HepG2 (cell line): ENCODE results near the gene ABCD4. TPM values are rescaled to one million over a fixed set of nuclear protein-coding genes. Genes with fewer than 3 reads are reported as not detected.

Experiments used
- ATAC-seq: fragments of 200-7000 bp; cut with Tn5 transposase; 3 replicates; pipeline ENCODE4 v1.9.1; 2020; ENCODE audit warnings: mild to moderate bottlenecking, moderate library complexity
- BruUV-seq: library from RNA; stranded (reverse); fragments of 400-500 nt; replicated peaks from 2 replicates; lab custom pipeline; 2021; lab: Mats Ljungman, UMichigan
- CTCF ChIA-PET: fragments of 300-600 bp; formaldehyde crosslinking; extraction: SDS; loops from one replicate; lab custom pipeline; 2021; ENCODE audit warnings: low total read pairs, inconsistent platforms, low intra/inter-chr PET ratio; lab: Yijun Ruan, JAX
- POLR2A ChIA-PET: fragments of 350-600 bp; sonication (Branson Sonifier 250); formaldehyde crosslinking; loops from one replicate; lab custom pipeline; 2020; ENCODE audit warnings: antibody characterized with exemption, inconsistent platforms; lab: Yijun Ruan, JAX
- DNase-seq: peaks from one replicate; pipeline ENCODE4 v3.0.0-alpha.2; 2015; ENCODE audit warnings: low spot score
- FAIRE-seq: peaks from 3 replicates; lab custom pipeline; 2011; peaks lifted over from hg19 to GRCh38; lab: Jason Lieb, UNC
- H2AFZ ChIP-seq: one replicate; pipeline ENCODE4 v1.6.1; 2011; ENCODE audit warnings: low read length, inconsistent platforms
- H3K27ac ChIP-seq: fragments of 300-600 bp; 3 replicates; pipeline ENCODE4 v1.8.0; 2011; ENCODE audit warnings: mixed run types, mild to moderate bottlenecking, mixed read lengths, low read length, inconsistent platforms; ENCODE audit not compliant: insufficient read depth; ENCODE audit errors: extremely low read length
- H3K27me3 ChIP-seq, 2 experiments: fragments of 200-600 bp in 1 of 2; 2 replicates in 1 of 2; 3 replicates in 1 of 2; pipeline versions ENCODE4 v1.6.0 to v1.8.0; 2011; ENCODE audit warnings: low read length in 2 of 2, mild to moderate bottlenecking in 2 of 2, moderate library complexity in 2 of 2, inconsistent platforms in 1 of 2; ENCODE audit not compliant: insufficient read depth in 2 of 2, control insufficient read depth in 1 of 2
- H3K36me3 ChIP-seq, 2 experiments: fragments of 200-600 bp in 1 of 2; replicated peaks in 1 of 2; 2 replicates in 1 of 2; 3 replicates in 1 of 2; pipeline versions ENCODE4 v1.5.1 to v1.8.0; 2011; ENCODE audit warnings: low read length in 2 of 2, inconsistent platforms in 1 of 2; ENCODE audit not compliant: insufficient read depth in 2 of 2, control insufficient read depth in 1 of 2
- H3K4me1 ChIP-seq: 2 replicates; pipeline ENCODE4 v1.5.1; 2012; ENCODE audit warnings: low read length, inconsistent platforms; ENCODE audit not compliant: insufficient read depth
- H3K4me2 ChIP-seq: 2 replicates; pipeline ENCODE4 v1.6.0; 2011; ENCODE audit warnings: low read depth, low read length, inconsistent platforms
- H3K4me3 ChIP-seq, 3 experiments: fragments of 200-600 bp in 1 of 3; sonication (generic), shearing (Covaris generic) in 1 of 3; replicated peaks in 1 of 3; 2 replicates each; pipeline ENCODE4 v1.5.1; 2011 to 2016; ENCODE audit warnings: low read length in 3 of 3, inconsistent platforms in 2 of 3, low read depth in 2 of 3, mild to moderate bottlenecking in 2 of 3, control low read depth in 1 of 3, mixed read lengths in 1 of 3; ENCODE audit not compliant: insufficient read depth in 1 of 3
- H3K79me2 ChIP-seq: one replicate; pipeline ENCODE4 v1.6.1; 2011; ENCODE audit warnings: low read length, inconsistent platforms; ENCODE audit not compliant: insufficient read depth
- H3K9ac ChIP-seq: 2 replicates; pipeline ENCODE4 v1.6.0; 2011; ENCODE audit warnings: mild to moderate bottlenecking, low read depth, low read length, inconsistent platforms; ENCODE audit not compliant: insufficient read depth
- H3K9me3 ChIP-seq: 2 replicates; pipeline ENCODE4 v1.5.1; 2012; ENCODE audit warnings: mild to moderate bottlenecking, low read length
- H4K20me1 ChIP-seq: 2 replicates; pipeline ENCODE4 v1.6.0; 2011; ENCODE audit warnings: inconsistent platforms, mild to moderate bottlenecking, low read length, moderate library complexity; ENCODE audit not compliant: insufficient read depth
- CBX1 ChIP-seq: IDR thresholded peaks from one replicate; pipeline ENCODE4 v1.6.1; 2016; ENCODE audit warnings: antibody characterized with exemption, low read depth
- HOXA3 ChIP-seq: sonication (generic); formaldehyde crosslinking; IDR thresholded peaks from 2 replicates; pipeline ENCODE4 v1.5.0; 2020; ENCODE audit warnings: missing genetic modification reagents
- KDM5A ChIP-seq: fragments of 200-600 bp; sonication (generic); IDR thresholded peaks from 2 replicates; pipeline ENCODE4 v1.7.0; 2018; ENCODE audit warnings: antibody characterized with exemption, mild to moderate bottlenecking, low read length, borderline replicate concordance
- NFATC3 ChIP-seq: sonication (generic); formaldehyde crosslinking; IDR thresholded peaks from 2 replicates; pipeline ENCODE4 v1.5.1; 2020; ENCODE audit warnings: mild to moderate bottlenecking, missing genetic modification reagents
- NR2F2 ChIP-seq: IDR thresholded peaks from 2 replicates; pipeline ENCODE4 v1.6.1; 2012; ENCODE audit warnings: low read depth, inconsistent platforms, borderline replicate concordance
- PAWR ChIP-seq: sonication (generic); formaldehyde crosslinking; IDR thresholded peaks from 2 replicates; pipeline ENCODE4 v1.4.0; 2020; ENCODE audit warnings: missing genetic modification reagents, mild to moderate bottlenecking, borderline replicate concordance
- PBX3 ChIP-seq: sonication (generic); formaldehyde crosslinking; IDR thresholded peaks from 2 replicates; pipeline ENCODE4 v1.8.1; 2023; ENCODE audit warnings: missing genetic modification reagents, inconsistent platforms, borderline replicate concordance
- ZNF24 ChIP-seq: fragments of 450-650 bp; IDR thresholded peaks from 2 replicates; pipeline ENCODE4 v1.6.1; 2017; ENCODE audit warnings: antibody characterized with exemption, mild to moderate bottlenecking
- ZNF326 ChIP-seq: sonication (generic); formaldehyde crosslinking; IDR thresholded peaks from 2 replicates; pipeline ENCODE4 v1.4.0; 2020; ENCODE audit warnings: missing genetic modification reagents, borderline replicate concordance
- WGBS: methylation state at CpG from one replicate; pipeline ENCODE4 v1.1.6; 2017; ENCODE audit warnings: low lambda C conversion rate; 5-methylcytosine and 5-hydroxymethylcytosine counted together
- in situ Hi-C: cut with HindIII; loops from 2 replicates; pipeline ENCODE4 v1.10.0; 2017; ENCODE audit warnings: low pct_unique_long_range_greater_than_20kb; ENCODE audit not compliant: extremely low pct_ligation_motif_present
- intact Hi-C: fragments of 100-400 bp; cut with micrococcal nuclease; formaldehyde crosslinking; loops from one replicate; pipeline ENCODE4 v1.10.0; 2022; ENCODE audit not compliant: unreplicated experiment
- polyA plus RNA-seq, 8 experiments: library from polyadenylated mRNA; depleted of rRNA in 3 of 8; stranded (reverse) in 7 of 8; unstranded in 1 of 8; fragments of >200 nt; fragmentation: Illumina TruSeq in 4 of 8; extraction: Trizol in 4 of 8; gene quantifications; 2 replicates each; pipeline versions ENCODE4 v1.2.1 to v1.2.3, GENCODE V29; 2011 to 2016; ENCODE audit warnings: low read depth in 4 of 8, missing spikeins in 1 of 8, mixed read lengths in 1 of 8; ENCODE audit not compliant: insufficient read depth in 1 of 8
- total RNA-seq, 5 experiments: library from RNA; depleted of rRNA; stranded (reverse); fragments of >200 nt; fragmentation: Illumina TruSeq; extraction: Trizol; gene quantifications; 2 replicates each; pipeline ENCODE4 v1.2.3, GENCODE V29; 2016; ENCODE audit warnings: low read depth in 1 of 5

ABCD4 gene
- total and polyA plus RNA-seq, 2 of the 13 experiments (the other 11 are each of a cell fraction or from before 2014, with no cell fraction given), result 47.5 to 50.5 TPM

GRCh38 chr14:74246542-74246941, 56.2 kb downstream of the ABCD4 start (continued):
- TF ChIP-seq PBX3, result no peak
- no peak for TF ChIP-seq ZNF24
- no peak for TF ChIP-seq ZNF326 (CRISPR knock-in tag)
- TF ChIP-seq CBX1, result no peak
- no peak for TF ChIP-seq PAWR
- TF ChIP-seq, all 625 proteins: peak for 0

GRCh38 chr14:74245292-74245691, 57.4 kb downstream of the ABCD4 start:
- Histone ChIP-seq H3K79me2 (no peaks in the 10 kb centered on the region), H3K4me2 (no peak overlapping the region), H2AFZ (no peak overlapping the region), H3K36me3 (no peaks in the 10 kb centered on the region), H3K9ac (no peak overlapping the region), H3K27ac (no peak overlapping the region), H3K4me1 (peaks cover 23% of the 10 kb centered on the region), H3K4me3 (no peak overlapping the region), H4K20me1 (no peaks in the 10 kb centered on the region), H3K27me3 (peaks cover 1 to 45% of the 10 kb centered on the region in 2 experiments; a peak in 4 of 5 replicates), H3K9me3 (no peaks in the 10 kb centered on the region)
- no TSS peak for BruUV-seq
- no peak for FAIRE-seq
- ATAC-seq, result no peak
- intact Hi-C loops (no loop called here), in situ Hi-C loops (no loop called here)
- no peak for TF ChIP-seq NR2F2
- TF ChIP-seq NFATC3 (CRISPR knock-in tag), result no peak
- no peak for TF ChIP-seq HOXA3 (CRISPR knock-in tag)
- no peak for TF ChIP-seq KDM5A
- ChIA-PET CTCF (no interaction called here), POLR2A (no interaction called here)
- WGBS, result 0% methylated on average over 1 of the region's 7 CpGs
- no peak for DNase-seq
